Left renal pelvis (tissue), 4 donors: Measurements from ENCODE around the gene LTBP4. TPM values are rescaled to one million over a fixed set of nuclear protein-coding genes. Genes with fewer than 3 reads are reported as not detected.
"Not testable (repeated sequence)": the region's sequence is repeated elsewhere in the genome, so short reads cannot be mapped to it uniquely, and the experiment has no call there.

Source experiments
- DNase-seq, 4 donors: peaks; one replicate each; pipeline ENCODE4 v3.0.0-alpha.2; 2013; ENCODE audit warnings: low read depth in 4 of 4, low spot score in 3 of 4
- polyA plus RNA-seq, 4 donors: library from polyadenylated mRNA; unstranded; fragments of 120-200 nt; gene quantifications; one replicate each; pipeline ENCODE4 v1.2.1, GENCODE V29; 2013; ENCODE audit not compliant: insufficient read length in 4 of 4

LTBP4 gene, protein sequence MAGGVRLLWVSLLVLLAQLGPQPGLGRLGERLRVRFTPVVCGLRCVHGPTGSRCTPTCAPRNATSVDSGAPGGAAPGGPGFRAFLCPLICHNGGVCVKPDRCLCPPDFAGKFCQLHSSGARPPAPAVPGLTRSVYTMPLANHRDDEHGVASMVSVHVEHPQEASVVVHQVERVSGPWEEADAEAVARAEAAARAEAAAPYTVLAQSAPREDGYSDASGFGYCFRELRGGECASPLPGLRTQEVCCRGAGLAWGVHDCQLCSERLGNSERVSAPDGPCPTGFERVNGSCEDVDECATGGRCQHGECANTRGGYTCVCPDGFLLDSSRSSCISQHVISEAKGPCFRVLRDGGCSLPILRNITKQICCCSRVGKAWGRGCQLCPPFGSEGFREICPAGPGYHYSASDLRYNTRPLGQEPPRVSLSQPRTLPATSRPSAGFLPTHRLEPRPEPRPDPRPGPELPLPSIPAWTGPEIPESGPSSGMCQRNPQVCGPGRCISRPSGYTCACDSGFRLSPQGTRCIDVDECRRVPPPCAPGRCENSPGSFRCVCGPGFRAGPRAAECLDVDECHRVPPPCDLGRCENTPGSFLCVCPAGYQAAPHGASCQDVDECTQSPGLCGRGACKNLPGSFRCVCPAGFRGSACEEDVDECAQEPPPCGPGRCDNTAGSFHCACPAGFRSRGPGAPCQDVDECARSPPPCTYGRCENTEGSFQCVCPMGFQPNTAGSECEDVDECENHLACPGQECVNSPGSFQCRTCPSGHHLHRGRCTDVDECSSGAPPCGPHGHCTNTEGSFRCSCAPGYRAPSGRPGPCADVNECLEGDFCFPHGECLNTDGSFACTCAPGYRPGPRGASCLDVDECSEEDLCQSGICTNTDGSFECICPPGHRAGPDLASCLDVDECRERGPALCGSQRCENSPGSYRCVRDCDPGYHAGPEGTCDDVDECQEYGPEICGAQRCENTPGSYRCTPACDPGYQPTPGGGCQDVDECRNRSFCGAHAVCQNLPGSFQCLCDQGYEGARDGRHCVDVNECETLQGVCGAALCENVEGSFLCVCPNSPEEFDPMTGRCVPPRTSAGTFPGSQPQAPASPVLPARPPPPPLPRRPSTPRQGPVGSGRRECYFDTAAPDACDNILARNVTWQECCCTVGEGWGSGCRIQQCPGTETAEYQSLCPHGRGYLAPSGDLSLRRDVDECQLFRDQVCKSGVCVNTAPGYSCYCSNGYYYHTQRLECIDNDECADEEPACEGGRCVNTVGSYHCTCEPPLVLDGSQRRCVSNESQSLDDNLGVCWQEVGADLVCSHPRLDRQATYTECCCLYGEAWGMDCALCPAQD (N-terminal part only)
- polyA plus RNA-seq, result 100 to 1,000 TPM; 193 to 531 (median 257) TPM

DNA sequence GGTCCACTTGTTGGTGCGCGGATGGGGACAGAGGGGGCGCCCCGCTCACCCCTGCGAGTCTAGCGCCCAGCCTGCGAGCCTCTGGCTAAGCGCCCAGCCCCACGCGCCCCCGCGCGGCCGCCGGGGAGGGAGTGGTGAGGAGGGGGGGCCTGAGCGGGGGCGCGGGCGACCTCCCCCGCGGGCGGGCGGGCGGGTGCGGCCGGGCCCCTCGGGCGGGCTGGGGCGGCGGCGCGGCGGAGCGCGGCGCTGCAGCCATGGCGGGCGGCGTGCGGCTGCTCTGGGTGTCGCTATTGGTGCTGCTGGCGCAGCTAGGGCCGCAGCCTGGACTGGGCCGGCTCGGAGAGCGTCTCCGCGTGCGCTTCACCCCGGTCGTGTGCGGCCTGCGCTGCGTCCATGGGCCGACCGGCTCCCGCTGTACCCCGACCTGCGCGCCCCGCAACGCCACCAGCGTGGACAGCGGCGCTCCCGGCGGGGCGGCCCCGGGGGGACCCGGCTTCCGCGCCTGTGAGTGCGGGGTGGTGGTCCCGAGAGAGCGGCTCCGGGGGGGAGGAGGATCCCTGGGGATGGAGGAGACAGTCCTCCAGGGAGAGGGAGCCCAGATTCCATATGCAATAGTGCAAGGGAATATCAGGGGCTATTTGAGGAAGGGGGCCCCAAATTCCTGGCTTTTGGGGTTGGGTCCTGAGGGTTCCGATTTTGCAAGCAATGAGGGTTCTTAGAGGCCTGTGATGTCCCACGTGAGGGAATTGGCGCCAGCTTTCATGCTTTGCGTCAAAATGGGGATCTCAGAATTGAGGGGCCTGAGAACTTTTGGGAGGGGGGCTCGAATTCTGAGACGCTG lies at the start of gene LTBP4:
TSS of gene LTBP4 (plus strand) at position 236 of the 841 bp plus-strand sequence. CDS start at position 255, 19 bp downstream.
- no peak for DNase-seq

DNA sequence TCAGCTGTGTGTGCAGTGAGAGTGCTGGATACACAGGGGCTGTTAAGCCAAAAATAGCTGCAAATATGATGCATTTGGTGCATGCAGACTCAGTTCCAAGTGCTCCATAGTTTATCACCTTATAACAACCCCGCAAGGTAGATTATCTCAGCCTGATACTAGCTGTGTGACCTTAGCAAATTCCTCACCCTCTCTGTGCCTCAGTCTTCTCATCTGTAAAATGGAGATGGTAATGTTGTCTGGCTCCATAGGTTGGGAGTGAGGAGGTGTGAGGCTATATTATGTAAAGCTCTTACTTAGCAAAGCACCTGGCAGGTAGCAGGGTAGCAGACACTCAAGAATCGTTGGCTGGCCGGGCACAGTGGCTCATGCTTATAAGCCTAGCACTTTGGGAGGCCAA lies 48.3 kb upstream of the LTBP4 start:
- DNase-seq, result no peak

DNA sequence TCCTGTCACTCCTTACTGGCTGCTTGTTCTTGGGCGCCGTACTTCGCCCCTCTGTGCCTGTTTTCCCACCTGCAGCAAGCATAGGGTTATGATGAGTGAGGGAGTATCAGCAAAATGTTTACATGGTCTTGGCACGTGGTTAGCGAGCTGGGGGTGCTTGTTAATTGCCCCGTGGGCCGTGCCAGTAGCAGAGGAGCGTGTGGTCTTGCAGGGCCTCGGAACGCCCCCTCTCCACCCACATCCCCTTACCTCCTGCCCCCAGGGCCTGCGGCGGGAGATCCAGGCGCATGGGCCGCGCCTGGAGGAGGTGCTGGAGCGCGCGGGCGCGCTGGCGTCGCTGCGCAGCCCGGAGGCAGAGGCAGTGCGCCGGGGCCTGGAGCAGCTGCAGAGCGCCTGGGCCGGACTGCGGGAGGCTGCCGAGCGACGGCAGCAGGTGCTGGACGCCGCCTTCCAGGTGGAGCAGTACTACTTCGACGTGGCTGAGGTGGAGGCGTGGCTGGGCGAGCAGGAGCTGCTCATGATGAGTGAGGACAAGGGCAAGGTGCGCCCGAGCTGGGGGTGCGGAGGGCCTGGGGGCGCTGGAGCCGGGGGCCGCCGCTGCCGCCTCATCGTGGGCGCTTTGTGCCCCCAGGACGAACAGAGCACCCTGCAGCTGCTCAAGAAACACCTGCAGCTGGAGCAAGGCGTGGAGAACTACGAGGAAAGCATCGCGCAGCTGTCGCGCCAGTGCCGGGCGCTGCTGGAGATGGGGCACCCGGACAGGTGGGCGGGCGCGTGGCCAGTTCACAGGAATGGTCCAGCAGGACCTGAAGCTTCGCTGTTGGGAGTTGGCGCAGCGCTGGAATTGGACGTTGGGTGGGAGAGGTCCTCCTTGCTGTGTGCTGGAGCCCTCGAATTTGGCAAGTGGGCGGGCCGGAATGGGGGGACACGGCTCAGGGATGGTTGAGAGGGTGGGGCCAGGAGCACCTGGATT lies 47.0 kb upstream of the LTBP4 start:
- DNase-seq, result no peak

DNA sequence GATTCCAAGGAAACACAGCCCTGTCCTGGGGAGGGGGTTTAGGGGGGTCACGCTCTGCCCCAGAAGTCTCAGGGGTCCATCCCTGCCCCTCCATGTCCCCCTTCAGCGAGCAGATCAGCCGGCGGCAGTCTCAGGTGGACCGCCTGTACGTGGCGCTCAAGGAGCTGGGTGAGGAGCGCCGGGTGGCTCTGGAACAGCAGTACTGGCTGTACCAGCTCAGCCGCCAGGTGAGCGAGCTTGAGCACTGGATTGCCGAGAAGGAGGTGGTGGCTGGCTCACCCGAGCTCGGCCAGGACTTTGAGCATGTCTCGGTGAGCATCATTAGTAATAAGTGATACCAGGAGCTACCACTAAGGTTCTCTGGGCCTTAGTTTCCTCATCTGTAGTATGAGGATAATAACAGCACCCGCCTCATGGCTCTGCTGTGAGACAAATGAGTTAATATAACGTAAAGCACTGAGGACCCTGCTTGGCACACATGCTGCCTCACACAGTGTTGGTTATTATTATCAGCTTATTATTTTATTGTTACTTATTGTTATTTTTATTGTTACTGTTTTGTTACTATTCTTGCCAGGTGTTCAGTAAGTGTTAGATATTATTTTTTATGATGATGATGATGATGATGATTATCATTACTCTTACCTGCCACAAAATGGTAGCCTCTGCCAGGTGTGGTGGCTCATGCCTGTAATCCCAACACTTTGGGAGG lies 45.0 kb upstream of the LTBP4 start:
- DNase-seq, result no peak

DNA sequence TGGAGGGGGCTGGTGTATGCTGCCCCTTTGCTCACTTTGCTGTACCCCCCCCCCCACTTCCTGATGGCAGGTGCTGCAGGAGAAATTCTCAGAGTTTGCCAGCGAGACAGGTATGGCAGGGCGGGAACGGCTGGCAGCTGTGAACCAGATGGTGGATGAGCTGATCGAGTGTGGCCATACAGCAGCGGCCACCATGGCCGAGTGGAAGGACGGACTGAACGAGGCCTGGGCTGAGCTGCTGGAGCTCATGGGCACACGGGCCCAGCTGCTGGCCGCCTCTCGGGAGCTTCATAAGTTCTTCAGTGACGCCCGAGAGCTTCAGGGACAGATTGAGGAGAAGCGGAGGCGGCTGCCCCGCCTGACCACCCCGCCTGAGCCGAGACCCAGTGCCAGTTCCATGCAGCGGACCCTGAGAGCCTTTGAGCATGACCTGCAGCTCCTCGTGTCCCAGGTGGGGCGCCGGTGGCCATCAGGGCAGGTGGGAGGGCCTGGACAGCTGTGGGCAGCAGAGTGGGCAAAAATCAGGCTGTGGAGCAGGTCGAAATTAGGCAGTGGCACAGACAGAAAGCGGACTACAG lies 44.1 kb upstream of the LTBP4 start:
- no peak for DNase-seq

DNA sequence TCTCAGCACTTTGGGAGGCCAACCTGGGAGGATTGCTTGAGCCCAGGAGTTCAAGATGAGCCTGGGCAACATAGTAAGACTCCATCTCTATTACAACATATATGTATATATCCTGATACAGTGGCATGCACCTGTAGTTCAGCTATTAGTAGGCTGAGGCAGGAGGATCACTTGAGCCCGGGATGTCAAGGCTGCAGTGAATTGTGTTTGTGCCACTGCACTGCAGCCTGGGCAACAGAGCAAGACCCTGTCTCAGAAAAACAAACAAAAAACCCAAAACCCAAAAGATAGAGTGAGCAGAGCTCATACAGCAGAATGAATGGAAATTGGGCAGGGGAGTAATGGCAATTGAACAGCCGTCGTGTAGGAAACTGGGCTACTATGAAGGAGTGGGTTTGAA lies 41.8 kb upstream of the LTBP4 start:
- DNase-seq, result no peak

DNA sequence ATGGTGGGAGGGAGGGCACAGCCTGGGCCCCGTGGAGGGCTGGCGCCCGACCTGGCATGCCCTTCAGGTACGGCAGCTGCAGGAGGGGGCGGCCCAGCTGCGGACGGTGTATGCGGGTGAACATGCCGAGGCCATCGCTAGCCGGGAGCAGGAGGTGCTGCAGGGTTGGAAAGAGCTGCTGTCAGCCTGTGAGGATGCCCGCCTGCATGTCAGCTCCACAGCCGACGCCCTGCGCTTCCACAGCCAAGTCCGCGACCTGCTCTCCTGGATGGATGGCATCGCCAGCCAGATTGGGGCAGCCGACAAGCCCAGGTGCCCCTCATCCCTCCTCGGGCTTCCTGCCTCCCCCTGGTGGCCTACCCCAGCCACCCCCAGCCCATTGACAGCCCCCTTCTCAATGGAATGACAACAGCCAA lies 41.1 kb upstream of the LTBP4 start:
- no peak for DNase-seq

DNA sequence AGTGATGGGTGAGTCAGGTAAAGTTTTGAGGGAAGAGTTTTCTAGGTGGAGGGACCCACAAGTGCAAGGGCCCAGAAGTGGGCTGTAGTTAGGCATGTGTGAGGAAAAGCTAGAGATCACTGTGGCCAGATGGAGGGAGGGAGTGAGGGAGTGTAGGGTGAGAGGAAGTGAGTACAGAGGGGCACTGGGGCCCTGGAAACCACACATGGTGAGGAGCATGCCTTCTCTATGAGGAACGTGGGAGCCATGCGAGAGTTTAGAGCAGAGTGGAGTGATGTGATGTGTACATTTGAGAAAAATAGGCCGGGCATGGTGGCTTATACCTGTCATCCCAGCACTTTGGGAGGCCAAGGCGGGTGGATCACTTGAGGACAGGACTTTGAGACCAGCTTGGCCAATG lies 39.2 kb upstream of the LTBP4 start:
- no peak for DNase-seq

DNA sequence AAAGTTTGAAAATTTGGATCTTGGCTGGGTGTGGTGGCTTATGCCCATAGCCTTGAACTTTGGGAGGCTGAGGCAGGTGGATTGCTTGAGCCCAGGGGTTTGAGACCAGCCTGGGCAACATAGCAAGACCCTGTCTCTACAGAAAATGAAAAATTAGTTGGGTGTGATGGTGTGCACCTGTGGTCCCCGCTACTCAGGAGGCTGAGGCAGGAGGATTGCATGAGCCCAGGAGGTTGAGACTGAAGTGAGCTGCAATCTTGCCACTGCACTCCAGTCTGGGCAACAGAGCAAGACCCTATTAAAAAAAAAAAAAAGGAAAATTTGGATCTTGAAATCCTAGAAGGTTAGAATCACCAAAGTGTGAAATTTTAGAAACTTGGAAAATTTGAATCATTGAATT lies 36.6 kb upstream of the LTBP4 start:
- not testable (repeated sequence) for DNase-seq

DNA sequence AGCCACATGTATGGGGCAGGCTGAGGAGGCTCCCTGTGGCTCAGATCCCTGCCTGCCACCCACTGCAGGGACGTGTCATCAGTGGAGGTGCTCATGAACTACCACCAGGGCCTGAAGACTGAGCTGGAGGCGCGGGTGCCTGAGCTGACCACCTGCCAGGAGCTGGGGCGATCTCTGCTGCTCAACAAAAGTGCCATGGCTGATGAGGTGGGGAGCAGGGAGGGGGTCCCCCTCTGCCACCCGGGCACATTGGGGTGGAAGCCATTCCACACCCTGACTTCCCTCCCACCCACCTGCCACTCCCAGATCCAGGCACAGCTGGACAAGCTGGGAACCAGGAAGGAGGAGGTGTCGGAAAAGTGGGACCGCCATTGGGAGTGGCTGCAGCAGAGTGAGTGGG lies 35.8 kb upstream of the LTBP4 start:
- DNase-seq, result no peak

DNA sequence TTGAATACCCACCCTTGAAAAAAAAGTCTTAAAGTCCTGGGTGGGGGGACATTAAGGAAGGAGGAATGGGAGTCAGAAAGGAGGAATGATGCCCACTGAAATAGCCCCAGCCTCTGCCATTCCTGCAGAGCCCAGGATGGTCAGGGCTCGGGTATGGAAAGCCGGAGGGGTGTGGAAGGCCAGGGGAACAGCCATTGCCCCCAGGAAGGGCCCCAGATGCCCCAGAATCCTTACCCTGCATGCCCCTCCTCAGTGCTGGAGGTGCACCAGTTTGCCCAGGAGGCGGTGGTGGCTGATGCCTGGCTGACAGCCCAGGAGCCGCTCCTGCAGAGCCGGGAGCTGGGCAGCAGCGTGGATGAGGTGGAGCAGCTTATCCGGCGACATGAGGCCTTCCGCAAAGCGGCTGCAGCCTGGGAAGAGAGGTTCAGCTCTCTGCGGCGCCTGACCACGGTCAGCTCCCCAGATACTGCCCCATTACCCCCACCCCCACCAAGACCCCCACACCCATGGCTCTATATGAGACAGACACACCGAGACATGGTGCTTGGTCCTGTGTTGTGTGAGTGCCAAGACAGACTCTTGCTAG lies 35.2 kb upstream of the LTBP4 start:
- no peak for DNase-seq

DNA sequence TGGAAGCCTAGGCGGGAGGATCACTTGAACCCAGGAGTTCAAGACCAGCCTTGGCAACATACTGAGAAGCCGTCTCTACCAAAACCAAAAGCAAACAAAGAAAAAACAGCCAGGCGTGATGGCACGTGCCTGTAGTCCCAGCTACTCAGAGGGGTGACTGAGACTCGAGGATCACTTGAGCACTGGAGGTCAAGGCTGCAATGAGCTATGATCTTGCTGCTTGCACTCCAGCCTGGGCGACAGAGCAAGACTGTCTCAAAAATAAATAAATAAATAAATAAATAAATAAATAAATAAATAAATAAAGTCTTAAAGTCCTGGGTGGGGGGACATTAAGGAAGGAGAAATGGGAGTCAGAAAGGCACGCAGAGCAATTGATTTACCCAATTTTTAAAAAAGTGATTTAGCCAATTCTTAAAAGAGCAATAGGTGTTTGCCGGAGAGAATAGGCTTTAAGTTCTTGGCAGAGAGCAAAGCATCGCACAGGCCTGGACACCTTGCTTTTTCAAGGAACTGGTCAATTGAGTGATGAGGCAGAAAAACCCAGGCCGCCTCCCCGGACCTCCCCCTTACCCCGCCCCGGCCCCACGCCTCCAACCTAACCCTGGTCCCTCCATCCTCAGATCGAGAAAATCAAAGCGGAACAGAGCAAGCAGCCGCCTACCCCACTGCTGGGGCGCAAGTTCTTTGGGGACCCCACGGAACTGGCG lies 34.0 kb upstream of the LTBP4 start:
- no peak for DNase-seq

DNA sequence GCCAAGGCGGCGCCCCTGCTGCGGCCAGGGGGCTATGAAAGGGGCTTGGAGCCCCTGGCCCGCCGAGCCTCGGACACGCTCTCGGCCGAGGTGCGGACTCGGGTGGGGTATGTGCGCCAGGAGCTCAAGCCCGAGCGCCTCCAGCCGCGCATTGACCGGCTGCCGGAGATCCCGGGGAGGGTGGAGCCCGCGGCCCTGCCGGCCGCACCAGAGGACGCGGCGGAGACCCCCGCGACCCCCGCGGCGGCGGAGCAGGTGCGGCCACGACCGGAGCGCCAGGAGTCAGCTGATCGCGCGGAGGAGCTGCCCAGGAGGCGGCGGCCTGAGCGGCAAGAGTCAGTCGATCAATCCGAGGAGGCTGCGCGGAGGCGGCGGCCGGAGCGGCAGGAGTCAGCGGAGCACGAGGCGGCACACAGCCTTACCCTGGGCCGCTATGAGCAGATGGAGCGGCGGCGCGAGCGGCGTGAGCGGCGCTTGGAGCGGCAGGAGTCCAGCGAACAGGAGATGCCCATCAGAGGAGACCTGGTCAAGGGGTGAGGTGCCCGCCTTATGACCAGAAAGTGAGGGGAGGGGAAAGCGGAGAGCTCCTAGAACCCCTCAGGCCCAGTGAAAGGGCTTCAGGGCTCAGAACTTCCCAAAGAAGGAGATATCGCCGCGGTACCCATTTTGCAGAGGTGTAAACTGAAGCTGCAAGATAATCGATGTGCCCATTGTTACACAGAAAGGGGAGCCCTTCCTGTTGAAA lies 33.2 kb upstream of the LTBP4 start:
- DNase-seq, result no peak

DNA sequence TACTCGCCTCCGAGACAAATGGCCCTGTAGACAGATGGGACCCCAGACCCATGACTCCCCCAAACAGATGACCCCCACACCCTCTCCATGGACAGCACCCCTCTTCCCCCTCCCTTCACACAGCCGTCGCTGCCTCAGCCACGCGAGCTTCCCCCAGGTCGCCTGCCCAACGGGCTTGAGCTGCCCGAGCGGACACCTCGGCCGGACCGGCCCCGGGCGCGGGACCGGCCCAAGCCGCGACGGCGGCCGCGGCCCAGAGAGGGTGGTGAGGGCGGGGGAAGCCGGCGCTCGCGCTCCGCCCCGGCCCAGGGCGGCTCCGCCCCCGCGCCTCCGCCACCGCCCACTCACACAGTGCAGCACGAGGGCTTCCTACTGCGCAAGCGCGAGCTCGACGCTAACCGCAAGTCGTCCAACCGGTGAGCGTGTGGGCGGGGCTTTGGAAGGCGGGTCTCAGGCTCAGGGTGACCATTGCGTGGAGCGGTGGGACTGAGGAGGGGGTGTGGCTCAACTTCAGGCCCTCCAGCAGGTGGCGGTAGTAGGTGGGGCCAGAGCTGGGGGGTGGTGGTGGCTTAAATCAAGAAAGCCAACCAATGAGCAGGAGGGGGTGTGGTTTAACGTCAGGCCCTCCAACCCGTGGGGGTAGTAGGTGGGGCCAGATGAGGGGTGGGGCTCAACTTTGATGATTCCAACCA lies 30.7 kb upstream of the LTBP4 start:
- DNase-seq, result peak; percentile 90 to 95 (median 92)

DNA sequence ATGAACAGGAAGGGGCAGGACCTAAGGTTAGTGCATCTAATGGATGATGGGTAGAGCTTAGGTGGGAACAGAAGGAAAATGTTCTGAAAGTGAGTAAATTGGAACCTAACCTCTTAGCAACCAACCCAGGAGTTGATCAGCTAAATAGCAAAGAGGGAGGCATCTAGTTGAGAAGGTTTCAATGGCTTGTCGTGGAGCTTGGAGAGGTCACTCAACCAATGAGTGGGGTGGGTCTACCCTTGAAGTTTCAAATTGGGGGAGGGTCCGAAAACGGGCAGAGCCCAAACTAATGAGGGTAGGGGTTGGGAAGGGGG lies 30.2 kb upstream of the LTBP4 start:
- no peak for DNase-seq
